ENCODE measurements around the gene TMEM91. TPM values are rescaled to one million over a fixed set of nuclear protein-coding genes. Genes with fewer than 3 reads are reported as not detected.
"Not testable (repeated sequence)": the region's sequence is repeated elsewhere in the genome, so short reads cannot be mapped to it uniquely, and the experiment has no call there.

Gene TMEM91
- polyA plus RNA-seq, 3 donors = 13.8 to 32.3 (median 25.3) TPM

DNA sequence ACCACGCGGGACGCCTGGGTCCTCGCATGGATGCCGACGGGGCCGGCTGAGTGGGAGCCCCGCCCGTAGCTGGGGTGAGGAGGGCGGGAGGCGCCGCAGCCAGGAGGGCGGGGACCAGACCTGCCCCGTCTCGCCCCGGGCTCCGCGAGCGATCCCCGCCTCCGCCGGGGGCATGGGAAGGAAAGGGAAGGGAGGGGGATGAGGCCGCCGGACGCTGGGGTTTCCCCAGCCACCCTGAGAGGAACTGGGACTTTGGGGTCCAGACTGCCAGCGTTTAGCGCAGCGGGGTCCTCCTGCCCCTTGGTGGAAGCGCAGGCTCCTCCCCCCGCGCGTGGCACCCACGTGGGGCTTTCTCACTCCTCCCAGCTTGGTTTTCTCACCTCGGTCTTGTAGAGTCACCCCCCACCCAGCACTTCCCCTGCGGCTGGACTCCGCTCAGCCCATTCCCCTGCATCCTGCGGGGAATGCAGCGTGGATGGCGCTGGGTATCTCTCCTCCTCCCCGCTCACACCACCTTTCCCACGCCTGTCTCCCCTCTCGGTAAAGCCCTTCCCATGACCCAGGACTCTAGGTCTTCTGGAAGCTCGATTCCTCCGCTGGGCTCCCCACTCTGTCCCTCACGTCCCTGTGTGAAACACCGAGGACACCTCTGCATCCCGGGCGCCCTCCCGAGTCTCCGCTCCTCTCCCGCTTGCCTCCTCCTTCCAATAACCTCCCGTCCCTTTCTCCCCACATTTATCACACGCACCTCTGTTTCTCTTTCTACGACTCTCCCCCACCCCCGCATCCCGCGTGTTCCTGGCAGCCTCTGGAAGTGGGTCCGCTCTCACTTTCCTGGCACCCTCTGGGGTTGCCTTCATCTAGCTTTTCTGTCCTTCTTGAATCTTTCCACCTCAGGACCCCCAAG is 24.7 kb upstream of the TMEM91 start:
- DNase-seq = no peak

DNA sequence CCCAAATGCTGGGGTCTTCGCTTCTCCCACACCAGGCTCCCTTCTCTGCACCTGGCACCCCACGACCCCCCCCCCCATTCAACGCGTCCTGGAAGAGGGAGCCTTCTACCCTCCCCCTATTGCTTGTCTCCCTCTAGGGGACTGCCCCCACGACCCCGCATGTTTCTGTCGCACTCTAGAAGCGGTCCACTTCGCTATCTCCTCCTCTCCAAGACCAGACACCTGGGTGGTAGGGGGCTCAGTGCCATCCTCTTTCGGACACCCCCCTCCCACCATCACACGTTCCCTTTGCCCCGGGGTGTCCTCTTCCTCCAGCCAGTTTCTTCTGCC is 24.1 kb upstream of the TMEM91 start:
- DNase-seq = no peak

DNA sequence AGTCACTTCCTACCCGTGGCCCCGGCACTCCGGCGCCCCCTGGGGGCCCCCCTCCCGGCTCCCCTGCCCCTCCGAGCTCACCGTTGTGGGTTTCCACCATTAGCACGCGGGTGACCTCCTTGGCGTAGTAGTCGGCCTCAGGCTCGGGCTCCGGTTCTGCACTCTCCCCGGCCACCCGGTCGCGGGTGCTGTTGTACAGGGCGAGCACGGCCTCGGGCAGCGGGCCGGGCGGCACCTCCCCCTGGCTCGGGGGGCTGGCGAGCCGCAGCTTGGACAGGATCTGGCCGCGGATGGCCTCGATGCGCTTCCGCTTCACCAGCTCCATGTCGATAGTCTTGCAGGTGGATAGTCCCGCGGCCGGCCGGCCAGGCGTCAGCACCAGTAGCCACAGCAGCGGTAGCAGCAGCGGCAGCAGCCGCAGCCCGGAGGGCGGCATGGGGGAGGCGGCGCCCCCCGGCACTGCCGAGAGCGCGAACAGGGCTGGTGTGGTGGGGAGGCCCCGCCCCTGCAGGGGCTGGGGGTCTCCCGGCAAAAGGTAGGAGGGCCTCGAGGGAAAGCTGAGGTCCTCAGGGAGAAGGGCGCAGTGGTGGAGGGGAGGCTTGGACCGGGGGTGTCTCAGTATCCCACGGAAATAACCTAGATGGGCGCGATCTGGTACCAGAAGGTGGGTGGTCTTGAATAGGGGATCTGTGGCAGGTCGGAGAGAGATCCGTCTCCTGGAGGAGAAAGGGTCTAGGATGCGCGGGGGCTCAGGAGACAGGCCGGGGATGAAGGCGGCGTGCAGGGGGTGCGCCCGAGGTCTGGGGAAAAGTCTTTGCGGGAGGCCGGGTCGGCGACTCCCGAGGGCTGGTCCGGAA is 23.5 kb upstream of the TMEM91 start:
- DNase-seq = no peak

DNA sequence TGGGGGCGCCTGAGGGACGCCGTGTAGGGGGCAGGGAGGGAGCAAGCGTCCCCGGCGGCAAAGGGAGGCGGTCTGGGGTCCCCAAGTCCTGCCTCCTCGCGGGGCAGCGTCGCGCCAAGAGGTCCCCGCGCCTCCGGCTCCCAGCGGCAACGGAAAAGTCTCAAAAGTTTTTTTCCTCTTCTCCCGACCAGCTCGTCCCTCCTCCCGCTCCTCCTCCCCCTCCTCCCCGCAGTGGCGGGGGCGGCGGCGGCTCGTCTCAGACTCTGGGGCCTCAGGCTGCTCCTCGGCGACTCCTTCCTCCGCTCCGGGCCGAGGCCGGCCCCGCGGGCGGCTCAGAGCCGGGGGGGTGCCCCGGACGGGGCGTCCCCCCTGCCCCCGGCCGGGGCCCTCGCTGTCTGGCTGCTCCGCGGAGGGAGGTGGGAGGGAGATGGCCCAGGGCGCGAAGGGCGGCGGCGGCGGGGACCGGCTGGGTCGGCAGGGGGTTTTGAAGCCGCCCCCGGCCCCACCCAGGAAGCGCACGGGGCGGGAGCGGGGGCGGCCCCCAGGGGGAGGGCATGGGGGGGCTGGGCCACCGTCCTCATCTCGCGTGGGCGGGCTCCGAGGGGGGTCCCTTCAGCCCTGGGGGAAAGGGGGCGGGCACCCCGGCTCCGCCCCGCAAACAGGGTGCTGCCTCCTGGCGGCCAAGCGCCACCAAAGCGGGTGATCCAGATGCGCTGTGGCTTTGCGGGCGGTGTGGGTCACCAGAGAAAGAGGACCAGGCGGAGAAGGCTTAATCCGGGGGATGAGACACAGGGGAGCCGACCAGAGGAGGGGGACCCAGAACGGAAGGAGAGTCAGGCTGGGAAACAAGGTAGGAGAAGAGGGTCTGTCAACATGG is 22.6 kb upstream of the TMEM91 start, which contains the start of gene TGFB1:
Gene TGFB1, minus strand, starts transcription at position 457 of the 877 bp plus-strand sequence. CDS start 878 bp downstream, outside the sequence.
- no peak for DNase-seq

DNA sequence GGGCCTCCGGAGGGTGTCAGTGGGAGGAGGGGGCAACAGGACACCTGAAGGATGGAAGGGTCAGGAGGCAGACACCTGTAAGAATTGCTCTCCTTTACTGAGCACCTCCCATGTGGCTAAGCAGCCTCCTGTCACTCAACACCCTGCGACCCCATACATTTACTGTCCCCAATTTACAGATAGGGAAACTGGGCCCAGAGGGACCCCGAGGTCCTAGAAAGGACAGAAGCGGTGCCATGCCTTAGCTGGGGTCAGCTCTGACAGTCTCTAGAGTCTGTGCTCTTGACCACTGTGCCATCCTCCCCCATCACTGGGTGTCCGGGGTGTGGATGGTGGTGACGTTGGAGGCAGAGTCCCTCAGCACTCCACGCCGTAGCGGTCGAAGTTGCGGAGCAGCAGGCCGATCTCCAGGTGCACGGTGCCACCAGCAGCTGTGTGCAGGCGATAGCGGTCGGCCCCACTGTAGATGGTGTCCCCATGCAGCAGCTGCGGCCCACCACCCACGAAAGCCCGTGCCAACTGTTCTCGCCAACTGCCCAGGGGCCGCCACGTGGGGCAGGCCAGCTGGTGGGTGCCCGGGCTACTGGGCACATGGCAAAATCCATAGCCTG is 21.9 kb upstream of the TMEM91 start:
- DNase-seq = no peak

DNA sequence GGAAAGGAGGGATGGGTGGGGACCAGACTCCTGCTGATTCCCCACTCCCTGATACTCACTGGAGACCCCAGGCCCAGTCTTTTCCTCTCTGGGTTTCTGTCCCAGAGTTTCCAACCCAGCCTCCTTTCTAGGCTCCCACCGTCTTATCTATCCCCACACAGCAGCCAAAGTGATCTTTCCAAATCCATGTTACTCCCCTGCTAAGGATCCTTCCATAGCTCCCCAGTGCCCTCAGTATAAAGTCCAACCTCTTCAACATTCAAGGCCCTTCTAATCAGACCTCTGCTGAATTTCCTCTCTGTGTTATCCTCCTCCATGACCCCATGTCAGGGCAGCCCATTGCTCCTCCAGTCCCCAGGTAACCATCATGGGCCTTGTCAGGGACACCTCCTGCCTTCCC is 21.3 kb upstream of the TMEM91 start:
- DNase-seq = no peak

DNA sequence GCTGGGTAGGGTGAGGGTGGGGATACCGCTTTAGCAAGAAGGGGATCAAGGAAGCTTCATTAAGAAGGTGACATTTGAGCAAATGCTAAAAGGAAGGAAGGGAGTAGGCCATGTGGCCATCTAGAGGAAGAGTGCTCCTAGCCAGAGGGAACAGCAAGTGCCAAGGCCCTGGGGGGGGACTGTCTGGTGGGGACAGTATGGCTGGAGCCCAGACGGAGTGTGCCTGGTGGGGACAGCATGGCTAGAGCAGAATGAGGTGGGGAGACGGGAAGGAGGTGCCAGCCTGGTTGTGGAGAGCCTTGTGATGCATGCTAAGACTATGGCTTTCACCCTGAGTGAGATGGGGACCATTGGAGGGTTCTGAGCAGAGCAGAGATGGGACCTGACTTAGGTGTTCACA is 20.5 kb upstream of the TMEM91 start:
- no peak for DNase-seq

DNA sequence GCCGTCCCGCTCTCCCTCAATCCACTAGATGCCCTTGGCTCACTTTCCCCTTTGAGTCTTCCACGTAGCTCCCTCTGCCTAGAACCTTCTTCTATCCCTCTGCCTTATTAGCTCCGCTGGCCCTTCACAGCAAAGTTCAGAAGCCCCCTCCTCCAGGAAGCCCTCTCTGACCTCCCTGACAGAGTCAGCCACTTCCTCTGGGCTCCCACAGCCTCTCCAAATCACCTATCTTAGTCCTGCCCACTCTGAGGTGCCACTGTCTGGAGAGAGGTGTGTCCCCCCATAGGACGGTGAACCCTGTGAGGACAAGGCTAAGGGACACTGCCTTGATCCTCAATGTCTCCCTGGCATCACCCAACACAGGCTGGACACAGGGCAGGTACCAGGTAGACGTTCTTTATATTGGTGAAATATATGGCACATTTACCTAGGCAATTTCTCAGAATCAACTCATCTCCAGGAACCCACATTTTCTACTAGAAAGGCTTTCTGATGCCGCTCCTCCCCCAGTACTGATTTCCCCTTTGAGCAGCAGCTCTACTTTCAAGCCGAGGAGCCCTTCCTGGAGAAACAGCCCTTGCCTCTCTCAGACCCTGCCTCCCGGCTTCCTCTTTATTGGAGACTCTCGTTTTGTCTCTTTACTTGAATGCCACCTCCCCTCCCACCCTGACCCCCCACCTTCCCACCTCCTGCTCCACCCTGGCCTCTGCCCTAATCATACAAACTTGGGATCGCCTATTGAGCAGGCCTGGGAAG is 19.2 kb upstream of the TMEM91 start:
- DNase-seq = no peak

DNA sequence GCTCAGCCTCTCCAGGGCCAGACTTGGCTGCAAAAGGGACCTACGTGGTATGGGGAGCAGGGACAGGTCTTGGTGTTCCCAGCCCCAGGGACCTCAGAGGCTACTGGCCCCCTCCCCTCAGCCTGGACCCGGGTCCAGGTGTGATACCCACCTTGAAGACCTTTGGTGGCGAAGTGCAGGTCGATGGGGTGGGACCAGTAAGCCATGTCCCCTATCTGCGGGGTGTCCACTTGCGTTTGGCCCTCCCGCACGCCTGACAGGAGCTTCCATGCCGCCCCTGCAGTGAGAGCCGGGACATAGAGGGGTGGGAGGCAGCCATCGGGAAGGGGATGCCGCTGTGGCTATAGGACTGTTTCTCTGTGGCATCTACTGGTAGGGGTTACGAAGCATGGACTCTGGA is 18.6 kb upstream of the TMEM91 start:
- DNase-seq = no peak

DNA sequence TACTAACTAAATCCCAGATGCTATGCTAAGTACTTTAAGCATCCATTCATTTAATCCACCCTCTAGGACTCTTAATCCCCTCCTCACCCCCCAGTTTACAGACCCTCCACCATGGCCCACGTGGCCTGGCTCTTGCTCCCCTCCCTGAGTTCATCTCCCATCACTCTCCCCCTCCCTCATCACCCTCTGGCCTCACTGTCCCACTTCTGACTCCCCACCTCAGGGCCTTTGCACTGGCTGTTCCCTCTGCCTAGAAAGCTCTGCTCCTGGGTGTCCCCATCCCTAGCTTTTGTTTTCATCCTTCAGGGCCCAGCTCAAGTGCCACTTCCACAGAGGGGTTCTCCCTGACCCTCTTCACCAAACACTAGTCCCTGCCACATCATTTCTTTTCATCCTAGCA is 16.6 kb upstream of the TMEM91 start:
- DNase-seq = no peak

DNA sequence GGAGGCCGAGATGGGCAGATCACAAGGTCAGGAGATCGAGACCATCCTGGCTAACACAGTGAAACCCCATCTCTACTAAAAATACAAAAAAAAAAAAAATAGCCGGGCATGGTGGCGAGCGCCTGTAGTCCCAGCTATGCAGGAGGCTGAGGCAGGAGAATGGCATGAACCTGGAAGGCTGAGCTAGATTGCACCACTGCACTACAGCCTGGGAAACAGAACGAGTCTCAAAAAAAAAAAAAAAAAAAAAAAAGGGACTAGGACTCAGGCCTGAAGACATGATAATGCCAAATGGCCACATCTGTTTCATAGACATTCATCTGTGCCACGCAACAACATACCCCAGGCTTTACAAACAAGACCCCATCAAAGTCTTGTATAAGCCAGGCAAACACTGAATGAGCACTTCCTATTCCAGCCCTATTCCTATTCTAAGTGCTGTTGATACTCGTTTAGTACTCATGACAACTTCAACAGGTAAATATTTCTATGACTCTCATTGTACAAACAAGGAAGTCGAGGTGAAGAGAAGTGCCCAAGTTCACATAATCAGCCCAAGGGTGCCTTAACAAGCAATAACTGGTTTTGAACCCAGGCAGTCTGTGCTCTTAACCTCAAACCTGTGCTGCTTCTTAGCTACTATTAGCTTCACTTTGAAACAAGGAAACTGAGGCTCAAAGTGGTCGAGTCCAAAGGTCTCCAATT is 14.0 kb upstream of the TMEM91 start:
- DNase-seq = no peak

DNA sequence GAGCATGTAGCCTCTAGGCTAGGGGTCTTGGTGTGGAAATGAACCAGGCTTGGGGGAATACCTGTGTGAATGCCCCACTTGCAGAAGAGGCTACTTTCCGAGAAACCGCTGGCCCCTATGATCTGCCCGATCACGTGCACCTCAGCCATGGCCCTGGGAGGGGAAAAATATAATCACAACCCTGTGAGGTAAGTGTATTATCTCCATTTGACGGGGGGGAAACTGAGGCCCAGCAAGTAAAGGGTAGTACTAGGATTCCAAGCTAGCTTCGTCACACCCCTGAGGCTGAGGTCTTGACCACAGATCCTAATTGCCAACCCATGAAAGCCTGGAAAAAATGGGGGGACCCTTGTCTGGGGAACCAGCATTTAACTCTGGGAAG is 13.0 kb upstream of the TMEM91 start:
- no peak for DNase-seq

DNA sequence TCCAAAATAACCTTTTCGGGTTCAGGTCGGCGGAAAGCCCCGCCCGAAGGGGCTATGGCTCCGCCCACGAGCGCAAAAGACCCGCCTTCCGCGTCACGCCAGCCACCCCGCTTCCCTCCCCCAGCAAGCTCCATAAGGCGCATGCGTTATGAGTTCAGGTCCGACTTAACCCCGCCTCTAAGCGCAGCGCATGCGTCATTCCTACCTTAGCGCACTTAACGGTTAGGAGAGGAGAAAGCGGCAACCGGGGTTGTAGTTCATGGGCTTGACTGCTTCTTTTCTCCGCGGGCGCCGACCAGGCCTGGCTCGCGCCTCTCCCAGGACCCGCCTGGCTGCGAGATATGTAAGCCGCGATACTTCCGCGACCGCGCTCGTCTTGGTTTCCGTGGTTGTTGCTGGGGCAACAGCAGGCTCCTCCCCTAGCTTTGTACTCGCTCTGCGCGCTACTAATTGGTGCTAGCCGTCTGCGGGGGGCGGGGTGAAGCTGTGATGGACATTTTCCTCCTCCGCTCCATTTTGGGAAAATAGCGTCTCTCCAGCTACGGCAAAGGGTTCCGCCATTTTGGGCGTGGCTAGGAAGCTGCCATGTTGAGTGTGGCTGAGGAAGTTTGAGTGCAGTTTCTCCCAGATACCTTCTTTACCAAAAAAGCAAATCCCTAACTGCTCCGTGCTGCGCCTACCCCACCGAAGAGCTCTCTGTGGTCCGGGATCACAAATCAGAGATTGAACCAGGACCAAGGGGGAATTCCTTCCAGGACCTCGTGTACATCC is 12.4 kb upstream of the TMEM91 start, which contains the start of gene B9D2:
Gene B9D2, minus strand, starts transcription at position 397 of the 771 bp plus-strand sequence. CDS start 630 bp downstream, outside the sequence.
- DNase-seq = peak; percentile 99

DNA sequence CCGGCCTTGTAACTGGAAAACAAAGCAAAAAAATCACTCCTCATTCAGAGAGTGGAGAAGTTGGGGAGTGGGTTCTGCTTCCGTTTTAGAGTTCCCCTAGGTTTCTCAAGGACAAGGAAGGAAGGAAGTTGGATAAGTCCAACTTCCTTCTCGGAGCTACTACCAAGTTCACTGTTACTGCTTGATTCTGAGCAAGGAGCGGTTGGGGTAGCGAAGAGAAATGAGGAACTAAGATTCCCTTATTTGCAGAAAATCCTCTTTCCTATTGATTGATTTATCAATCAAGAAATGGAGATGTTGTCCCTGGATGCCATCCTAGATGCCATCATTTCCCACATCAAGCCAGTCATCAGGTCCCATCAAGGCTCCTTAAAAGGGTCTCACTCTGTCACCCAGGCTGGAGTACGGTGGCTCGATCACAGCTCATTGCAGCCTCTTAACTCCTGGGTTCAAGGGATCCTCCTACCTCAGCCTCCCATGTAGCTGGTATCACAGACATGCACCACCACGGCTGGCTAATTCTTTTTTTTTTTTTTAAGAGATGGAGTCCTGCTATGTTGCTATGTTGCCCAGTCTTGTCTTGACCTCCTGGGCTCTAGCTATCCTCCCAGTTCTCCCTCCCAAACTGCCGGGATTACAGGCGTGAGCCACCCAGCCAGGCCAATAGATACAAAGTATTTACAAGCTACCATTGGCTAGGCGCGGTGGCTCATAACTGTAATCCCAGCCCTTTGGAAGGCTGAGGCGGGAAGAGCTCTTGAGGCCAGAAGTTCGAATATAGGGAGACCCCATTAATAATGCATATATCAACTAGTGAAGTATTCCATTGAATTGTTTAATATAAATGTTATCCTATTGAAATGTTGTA is 11.6 kb upstream of the TMEM91 start:
- DNase-seq = no peak

DNA sequence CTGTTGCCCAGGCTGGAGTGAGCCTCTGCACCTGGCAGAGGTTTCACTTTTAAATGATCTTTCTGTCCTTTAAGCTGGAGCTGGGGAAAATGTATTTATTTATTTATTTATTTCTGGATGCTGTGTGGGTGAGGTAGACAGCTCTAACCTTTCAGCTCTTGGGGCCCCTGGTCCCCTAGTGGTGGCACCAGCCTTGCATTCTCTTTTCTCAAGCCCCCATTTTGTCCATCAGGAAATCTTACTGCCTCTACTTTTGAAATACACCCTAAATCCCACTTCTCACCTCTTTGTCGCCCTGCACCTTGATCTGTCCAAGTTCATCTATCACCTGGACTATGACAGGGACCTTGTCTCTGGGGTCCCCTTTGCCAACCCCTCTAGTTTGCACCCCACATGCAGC is 10.2 kb upstream of the TMEM91 start:
- DNase-seq = no peak

DNA sequence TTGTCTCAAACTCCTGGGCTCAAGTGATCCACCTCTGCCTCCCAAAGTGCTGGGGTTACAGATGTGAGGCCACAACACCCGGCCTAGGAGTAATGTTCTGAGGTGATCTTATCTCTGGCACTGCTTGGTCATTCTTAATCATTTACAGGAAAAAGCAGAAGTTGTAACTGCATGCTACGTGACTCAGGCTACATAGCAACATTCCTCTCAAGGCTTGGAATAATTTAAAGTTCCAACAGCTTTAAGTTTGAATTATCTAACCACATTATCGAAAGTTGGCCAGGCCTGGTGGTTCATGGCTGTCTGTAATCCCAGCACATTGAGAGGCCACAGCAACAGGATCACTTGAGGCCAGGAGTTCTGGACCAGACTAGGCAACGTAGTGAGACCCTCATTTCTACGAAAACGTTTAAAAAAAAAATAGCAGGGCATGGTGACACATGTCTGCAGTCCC is 8.5 kb upstream of the TMEM91 start:
- no peak for DNase-seq

DNA sequence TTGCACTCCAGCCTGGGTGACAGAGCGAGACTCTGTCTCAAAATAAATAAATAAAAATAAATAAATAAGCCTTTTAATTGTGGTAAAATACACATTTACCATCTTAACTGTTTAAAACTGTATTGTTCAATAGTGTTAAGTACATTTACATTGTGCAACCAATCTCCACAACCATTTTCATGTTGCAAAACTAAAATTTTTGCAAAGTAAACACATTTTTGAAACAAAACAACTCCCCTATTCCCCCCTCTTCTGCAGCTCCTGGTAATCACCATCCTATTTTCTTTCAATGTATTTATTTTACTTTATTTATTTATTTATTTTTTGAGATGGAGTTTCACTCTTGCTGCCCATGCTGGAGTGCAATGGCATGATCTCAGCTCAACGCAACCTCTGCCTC is 6.6 kb upstream of the TMEM91 start:
- no peak for DNase-seq

DNA sequence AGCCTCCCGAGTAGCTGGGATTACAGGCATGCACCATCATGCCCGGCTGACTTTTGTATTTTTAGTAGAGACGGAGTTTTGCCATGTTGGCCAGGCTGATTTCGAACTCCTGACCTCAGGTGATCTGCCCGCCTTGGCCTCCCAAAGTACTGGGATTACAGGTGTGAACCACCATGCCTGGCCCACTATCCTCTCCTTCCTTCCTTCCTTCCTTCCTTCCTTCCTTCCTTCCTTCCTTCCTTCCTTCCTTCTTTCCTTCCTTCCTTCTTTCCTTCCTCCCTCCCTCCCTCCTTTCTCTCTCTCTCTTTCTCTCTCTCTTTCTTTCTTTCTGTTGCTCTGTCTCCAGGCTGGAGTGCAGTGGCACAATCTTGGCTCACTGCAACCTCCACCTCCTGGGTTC is 5.2 kb upstream of the TMEM91 start:
- DNase-seq = not testable (repeated sequence)
